Astrocyte of the spinal cord (primary cell): Measurements from ENCODE around the gene ATP5PB.

ENCODE experiments used
- DNase-seq: peaks from one replicate; pipeline ENCODE4 v3.0.0; 2011; ENCODE audit warnings: low read depth, low spot score
- H3K4me3 ChIP-seq: 2 replicates; pipeline ENCODE4 v1.5.1; 2011; ENCODE audit warnings: low read depth, mild to moderate bottlenecking, low read length, moderate library complexity
- CTCF ChIP-seq: IDR thresholded peaks from 2 replicates; pipeline ENCODE4 v1.5.1; 2012; ENCODE audit warnings: low read depth, mild to moderate bottlenecking, low read length, inconsistent platforms
- in situ Hi-C: cut with HindIII; loops from 2 replicates; pipeline ENCODE4 v1.10.0; 2017; ENCODE audit warnings: low sequenced_read_pairs

The ATP5PB gene

GRCh38 chr1:111497592-111497991, 48.3 kb downstream of the ATP5PB start:
- in situ Hi-C loops, result no loop called here
- no peak for TF ChIP-seq CTCF
- DNase-seq, result no peak
- no peak overlapping the region for H3K4me3 ChIP-seq

DNA sequence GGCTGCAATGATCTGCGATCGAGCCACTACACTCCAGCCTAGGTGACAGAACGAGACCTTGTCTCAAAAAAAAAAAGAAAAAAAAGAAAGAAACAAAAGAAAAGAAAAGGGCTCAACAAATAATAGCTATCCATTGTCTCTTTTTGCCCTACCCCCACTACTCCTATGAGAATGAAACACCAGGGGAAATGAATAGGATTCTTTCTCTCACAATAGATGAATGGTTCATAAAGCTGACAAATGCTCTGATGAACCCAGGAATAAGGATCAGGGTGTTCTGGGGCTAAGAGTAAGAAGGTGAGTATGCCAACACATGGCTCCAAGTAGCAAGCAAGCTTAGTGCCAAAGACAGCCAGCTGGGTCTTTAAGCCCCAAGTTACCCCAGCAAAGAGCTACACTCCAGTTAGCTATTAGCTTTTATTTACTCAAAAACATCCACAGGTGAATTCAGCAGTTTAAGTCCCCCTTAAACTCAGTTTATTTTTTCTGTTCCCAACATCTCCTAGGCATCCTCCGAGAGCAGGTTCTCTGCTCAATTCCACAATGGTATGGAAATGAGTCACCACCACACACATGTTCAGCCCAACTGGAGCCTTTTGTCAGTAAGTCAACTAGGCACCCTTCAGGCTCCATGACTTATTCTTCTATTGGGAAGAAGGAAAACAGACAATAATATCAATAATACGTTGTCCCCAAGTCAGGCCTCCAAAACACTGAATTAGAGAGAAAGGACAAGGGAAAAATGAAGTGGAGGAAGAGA, 49.9 kb downstream of the ATP5PB start:
- in situ Hi-C loops, result no loop called here
- no peak for TF ChIP-seq CTCF
- H3K4me3 ChIP-seq, result no peak overlapping the region
- DNase-seq, result no peak

GRCh38 chr1:111501645-111502044, 52.4 kb downstream of the ATP5PB start:
- no peak for TF ChIP-seq CTCF
- no peak for DNase-seq
- H3K4me3 ChIP-seq, result no peak overlapping the region
- in situ Hi-C loops, result no loop called here

GRCh38 chr1:111503585-111504060, 54.4 kb downstream of the ATP5PB start, which contains the start of the genes ADORA3 and TMIGD3:
Gene ADORA3 (minus strand): TSS chr1:111503633. CDS start chr1:111503354, 279 bp downstream.
Gene TMIGD3 (minus strand): TSS chr1:111503633. CDS start chr1:111503354, 279 bp downstream.
- no peak for TF ChIP-seq CTCF
- H3K4me3 ChIP-seq, result no peak within 1 kb of the TSS
- in situ Hi-C loops, result no loop called here
- no peak for DNase-seq

DNA sequence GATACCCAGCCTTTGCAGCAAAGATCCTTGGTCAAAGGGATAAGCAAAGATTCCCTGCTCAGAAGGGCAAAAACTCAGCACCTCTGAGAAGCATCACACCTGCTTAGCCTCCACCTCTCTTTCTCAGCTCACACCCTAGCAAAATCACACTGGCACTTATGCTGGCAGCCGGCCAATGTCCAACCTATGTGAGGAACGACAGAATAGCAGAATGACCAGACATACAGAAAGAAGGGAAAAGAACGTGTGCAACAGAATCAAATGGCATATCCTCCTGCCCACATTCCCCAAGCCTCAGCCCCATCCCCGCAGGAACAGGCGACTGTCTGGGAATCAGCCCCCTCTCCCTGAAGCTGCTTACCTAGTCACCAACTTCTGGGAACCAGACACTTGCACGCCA, 54.8 kb downstream of the ATP5PB start:
- TF ChIP-seq CTCF, result no peak
- in situ Hi-C loops, result no loop called here
- DNase-seq, result no peak
- no peak overlapping the region for H3K4me3 ChIP-seq

GRCh38 chr1:111505641-111506119, 56.4 kb downstream of the ATP5PB start:
- in situ Hi-C loops, result no loop called here
- TF ChIP-seq CTCF, result no peak
- DNase-seq, result no peak
- no peak overlapping the region for H3K4me3 ChIP-seq
